IPS DF 6.9 (cell line): Measurements from ENCODE around the gene BSPH1.
"Not testable (repeated sequence)": the region's sequence is repeated elsewhere in the genome, so short reads cannot be mapped to it uniquely, and the experiment has no call there.

Experiments
- DNase-seq: peaks from one replicate; pipeline ENCODE4 v3.0.0-alpha.2; 2013; ENCODE audit warnings: low read depth, low spot score
- H3K27ac ChIP-seq: one replicate; pipeline ENCODE4 v1.5.1; 2013; ENCODE audit warnings: low read length, control low read depth
- H3K27me3 ChIP-seq: 2 replicates; pipeline ENCODE4 v1.6.1; 2013; ENCODE audit warnings: mild to moderate bottlenecking, low read length; ENCODE audit not compliant: control insufficient read depth, insufficient read depth
- H3K36me3 ChIP-seq: 2 replicates; pipeline ENCODE4 v1.6.1; 2013; ENCODE audit warnings: low read length; ENCODE audit not compliant: control insufficient read depth, insufficient read depth
- H3K4me1 ChIP-seq: 2 replicates; pipeline ENCODE4 v1.6.1; 2013; ENCODE audit warnings: low read length; ENCODE audit not compliant: control insufficient read depth, insufficient read depth
- H3K4me3 ChIP-seq: 2 replicates; pipeline ENCODE4 v1.5.1; 2013; ENCODE audit warnings: mild to moderate bottlenecking, low read length
- H3K9me3 ChIP-seq: 2 replicates; pipeline ENCODE4 v1.6.1; 2013; ENCODE audit warnings: low read length, inconsistent platforms; ENCODE audit not compliant: control insufficient read depth, insufficient read depth
- WGBS: extraction: QIAGEN DNeasy Blood & Tissue Kit; methylation state at CpG from one replicate; pipeline ENCODE4 v1.1.7; 2013; ENCODE audit warnings: mixed read lengths, missing lambda C conversion rate; ENCODE audit not compliant: insufficient read length, insufficient coverage; 5-methylcytosine and 5-hydroxymethylcytosine counted together

The BSPH1 gene

GRCh38 chr19:47949852-47950521 is 42.0 kb downstream of the BSPH1 start:
- H3K27ac ChIP-seq, H3K27me3 ChIP-seq, H3K9me3 ChIP-seq, DNase-seq, H3K36me3 ChIP-seq, H3K4me1 ChIP-seq, H3K4me3 ChIP-seq: not testable (repeated sequence)
- WGBS: no CpG with 5 or more reads among the region's 24 CpGs

GRCh38 chr19:47928581-47928980 is 63.4 kb downstream of the BSPH1 start:
- H3K27me3 ChIP-seq, H3K27ac ChIP-seq, DNase-seq, H3K4me1 ChIP-seq, H3K9me3 ChIP-seq, H3K36me3 ChIP-seq, H3K4me3 ChIP-seq: not testable (repeated sequence)
- WGBS: no CpG with 5 or more reads among the region's 20 CpGs

GRCh38 chr19:47920107-47920506 is 71.9 kb downstream of the BSPH1 start:
- WGBS: no CpG with 5 or more reads among the region's 15 CpGs
- not testable (repeated sequence) for H3K36me3 ChIP-seq, H3K27me3 ChIP-seq, DNase-seq, H3K4me3 ChIP-seq, H3K9me3 ChIP-seq, H3K27ac ChIP-seq, H3K4me1 ChIP-seq
